ENCODE results near the gene KCNH5. TPM values are rescaled to one million over a fixed set of nuclear protein-coding genes. Genes with fewer than 3 reads are reported as not detected.

The KCNH5 gene
- total and polyA plus RNA-seq, 2 of the 13 experiments (the other 11 are each of a cell fraction or from before 2014, with no cell fraction given) = not detected

- no peak for TF ChIP-seq BCL6 (CRISPR knock-in tag; IDR thresholded peaks at IDR 0.05)
- TF ChIP-seq ZNF550 (CRISPR knock-in tag; IDR thresholded peaks at IDR 0.05; ENCODE audit: borderline replicate concordance) = no peak
- TF ChIP-seq MTF1 (CRISPR knock-in tag; IDR thresholded peaks at IDR 0.05) = no peak
Measured at GRCh38 chr14:62947301-62947700, 98.0 kb downstream of the KCNH5 start (continued).

- POLR2A ChIA-PET = no interaction called here
- H3K4me3 ChIP-seq (replicated peaks in 1 of 3; ENCODE audit: insufficient read depth in 1 of 3, low read depth in 2 of 3, low read length in 3 of 3) = no peak overlapping the region
- no peak overlapping the region for H3K4me2 ChIP-seq (ENCODE audit: low read depth, low read length)
- no peak for DNase-seq (ENCODE audit: low spot score)
- H3K27me3 ChIP-seq (ENCODE audit: control insufficient read depth in 1 of 2, insufficient read depth in 2 of 2, low read length in 2 of 2) = no peaks in the 10 kb centered on the region
- no TSS peak for BruUV-seq (replicated peaks)
- H3K27ac ChIP-seq (ENCODE audit: extremely low read length, insufficient read depth, low read length) = no peak overlapping the region
- intact Hi-C loops (cut with micrococcal nuclease; ENCODE audit: unreplicated experiment) (no loop called here), in situ Hi-C loops (cut with HindIII; ENCODE audit: extremely low pct_ligation_motif_present, low pct_unique_long_range_greater_than_20kb) (no loop called here)
- H3K4me1 ChIP-seq (ENCODE audit: insufficient read depth, low read length) = no peaks in the 10 kb centered on the region
- no peak overlapping the region for H3K9ac ChIP-seq (ENCODE audit: insufficient read depth, low read depth, low read length)
- WGBS (ENCODE audit: low lambda C conversion rate) = 3% methylated on average over 1 of the region's 1 CpG
- FAIRE-seq = no peak
- no peaks in the 10 kb centered on the region for H3K9me3 ChIP-seq (ENCODE audit: low read length)
- no peak for ATAC-seq
- no peaks in the 10 kb centered on the region for H4K20me1 ChIP-seq (ENCODE audit: insufficient read depth, low read length)
- no peak overlapping the region for H2AFZ ChIP-seq (ENCODE audit: low read length)
- no peaks in the 10 kb centered on the region for H3K79me2 ChIP-seq (ENCODE audit: insufficient read depth, low read length)
- CTCF ChIA-PET (ENCODE audit: low intra/inter-chr PET ratio, low total read pairs) = no interaction called here
- no peak for TF ChIP-seq CHCHD3 (CRISPR knock-in tag; IDR thresholded peaks at IDR 0.05)
- TF ChIP-seq ZNF784 (CRISPR knock-in tag; IDR thresholded peaks at IDR 0.05; ENCODE audit: borderline replicate concordance) = no peak
- TF ChIP-seq HINFP (CRISPR knock-in tag; IDR thresholded peaks at IDR 0.05; ENCODE audit: low read depth) = no peak
- no peaks in the 10 kb centered on the region for H3K36me3 ChIP-seq (replicated peaks in 1 of 2; ENCODE audit: control insufficient read depth in 1 of 2, insufficient read depth in 2 of 2, low read length in 2 of 2)
Measured at GRCh38 chr14:62946221-62946620, 99.0 kb downstream of the KCNH5 start.
